HepG2 (cell line): ENCODE results near the gene APIP. TPM values are rescaled to one million over a fixed set of nuclear protein-coding genes. Genes with fewer than 3 reads are reported as not detected.

ENCODE experiments used
- FOXP1 ChIP-seq, 2 experiments: fragments of 450-650 bp in 1 of 2; IDR thresholded peaks; 2 replicates each; pipeline ENCODE4 v1.6.1; 2017 to 2018; ENCODE audit warnings: antibody characterized with exemption in 1 of 2
- HDAC6 ChIP-seq: fragments of 200-600 bp; sonication (generic); IDR thresholded peaks from 2 replicates; pipeline ENCODE4 v1.7.0; 2017; ENCODE audit warnings: mild to moderate bottlenecking, antibody characterized with exemption, low read length, low read depth
- ISL2 ChIP-seq: sonication (generic); formaldehyde crosslinking; IDR thresholded peaks from 2 replicates; pipeline ENCODE4 v1.5.0; 2020; ENCODE audit warnings: missing genetic modification reagents
- KDM1A ChIP-seq: IDR thresholded peaks from 2 replicates; pipeline ENCODE4 v1.6.1; 2016; ENCODE audit warnings: missing compliant biosample characterization
- KIAA2018 ChIP-seq: sonication (generic); formaldehyde crosslinking; IDR thresholded peaks from 2 replicates; pipeline ENCODE4 v1.5.0; 2020; ENCODE audit warnings: mild to moderate bottlenecking, missing genetic modification reagents, borderline replicate concordance
- NBN ChIP-seq: fragments of 450-650 bp; conservative IDR thresholded peaks from 2 replicates; pipeline ENCODE4 v1.6.1; 2017
- NCOA1 ChIP-seq: sonication (generic); formaldehyde crosslinking; IDR thresholded peaks from 2 replicates; pipeline ENCODE4 v1.9.0; 2021; ENCODE audit warnings: missing genetic modification reagents
- NR3C1 ChIP-seq: sonication (generic); formaldehyde crosslinking; IDR thresholded peaks from 2 replicates; pipeline ENCODE4 v1.4.0; 2020; ENCODE audit warnings: missing genetic modification reagents
- RBM22 ChIP-seq: fragments of 200-400 bp; formaldehyde crosslinking; optimal IDR thresholded peaks from 2 replicates; pipeline ENCODE3; 2017; ENCODE audit warnings: mild to moderate bottlenecking, low read length, moderate library complexity
- ZBED4 ChIP-seq: sonication (generic); formaldehyde crosslinking; IDR thresholded peaks from 2 replicates; pipeline ENCODE4 v1.4.0; 2020; ENCODE audit warnings: missing genetic modification reagents, borderline replicate concordance
- ZNF710 ChIP-seq: sonication (generic); formaldehyde crosslinking; IDR thresholded peaks from 2 replicates; pipeline ENCODE4 v1.5.0; 2020; ENCODE audit warnings: mild to moderate bottlenecking, missing genetic modification reagents, borderline replicate concordance
- ZNF816 ChIP-seq: sonication (generic); formaldehyde crosslinking; IDR thresholded peaks from 2 replicates; pipeline ENCODE4 v1.8.0; 2022; ENCODE audit warnings: missing genetic modification reagents, mild to moderate bottlenecking, borderline replicate concordance
- polyA plus RNA-seq, 8 experiments: library from polyadenylated mRNA; depleted of rRNA in 3 of 8; stranded (reverse) in 7 of 8; unstranded in 1 of 8; fragments of >200 nt; fragmentation: Illumina TruSeq in 4 of 8; extraction: Trizol in 4 of 8; gene quantifications; 2 replicates each; pipeline versions ENCODE4 v1.2.1 to v1.2.3, GENCODE V29; 2011 to 2016; ENCODE audit warnings: low read depth in 4 of 8, missing spikeins in 1 of 8, mixed read lengths in 1 of 8; ENCODE audit not compliant: insufficient read depth in 1 of 8
- total RNA-seq, 5 experiments: library from RNA; depleted of rRNA; stranded (reverse); fragments of >200 nt; fragmentation: Illumina TruSeq; extraction: Trizol; gene quantifications; 2 replicates each; pipeline ENCODE4 v1.2.3, GENCODE V29; 2016; ENCODE audit warnings: low read depth in 1 of 5

The APIP gene
- total and polyA plus RNA-seq, 2 of the 13 experiments (the other 11 are each of a cell fraction or from before 2014, with no cell fraction given) = 16.9 to 31.0 TPM

- 0 out of 2 replicates have a peak, but pooled peaks have one; percentile 55 for TF ChIP-seq KIAA2018
- no peak for TF ChIP-seq NBN
- TF ChIP-seq ISL2 (CRISPR knock-in tag) = peak; percentile 77
- no peak for TF ChIP-seq HDAC6
- TF ChIP-seq ZNF710 (CRISPR knock-in tag) = peak; percentile 19; the same call in 1 of the 2 replicates
- no peak for TF ChIP-seq RBM22
- TF ChIP-seq ZBED4 (CRISPR knock-in tag) = peak; percentile 98
- TF ChIP-seq NR3C1 (CRISPR knock-in tag) = no peak
- TF ChIP-seq ZNF816 (CRISPR knock-in tag) = peak; percentile 41; the same call in 1 of the 2 replicates
- TF ChIP-seq FOXP1 (IDR thresholded peaks at IDR 0.05) = no peak
- TF ChIP-seq FOXP1 (CRISPR knock-in tag; IDR thresholded peaks at IDR 0.05) = no peak
- TF ChIP-seq NCOA1 = no peak; the same call in 1 of the 2 replicates
- TF ChIP-seq KDM1A (CRISPR knock-in tag) = peak; percentile 14; the same call in 1 of the 2 replicates
These were observed at the start of gene APIP, which contains the start of gene PDHX (continued) for GRCh38 chr11:34916015-34916842.
